Breast epithelium (tissue), 3 donors: ENCODE measurements around the gene GALM.
"Not testable (repeated sequence)": the region's sequence is repeated elsewhere in the genome, so short reads cannot be mapped to it uniquely, and the experiment has no call there.

ENCODE experiments used
- CTCF ChIP-seq, 3 donors: fragments of 450-650 bp; IDR thresholded peaks; one replicate each; pipeline ENCODE4 v1.5.1; 2016 to 2017; ENCODE audit warnings: antibody characterized with exemption in 3 of 3, mild to moderate bottlenecking in 3 of 3, moderate library complexity in 3 of 3
- POLR2A ChIP-seq: fragments of 450-650 bp; IDR thresholded peaks from one replicate; pipeline ENCODE4 v1.6.1; 2016; ENCODE audit warnings: antibody characterized with exemption, mild to moderate bottlenecking, moderate library complexity
- POLR2AphosphoS5 ChIP-seq, 3 donors: sonication (generic); formaldehyde crosslinking; IDR thresholded peaks; one replicate each; pipeline ENCODE4 v1.6.1; 2017; ENCODE audit warnings: antibody characterized with exemption in 3 of 3

- TF ChIP-seq CTCF (IDR thresholded peaks at IDR 0.05); POLR2AphosphoS5 (IDR thresholded peaks at IDR 0.05); POLR2A: not testable (repeated sequence)
Measured at GRCh38 chr2:38682620-38683019, 16.7 kb downstream of the GALM start.
